ENCODE results near the gene ZNF775.

ZNF775 gene

DNA sequence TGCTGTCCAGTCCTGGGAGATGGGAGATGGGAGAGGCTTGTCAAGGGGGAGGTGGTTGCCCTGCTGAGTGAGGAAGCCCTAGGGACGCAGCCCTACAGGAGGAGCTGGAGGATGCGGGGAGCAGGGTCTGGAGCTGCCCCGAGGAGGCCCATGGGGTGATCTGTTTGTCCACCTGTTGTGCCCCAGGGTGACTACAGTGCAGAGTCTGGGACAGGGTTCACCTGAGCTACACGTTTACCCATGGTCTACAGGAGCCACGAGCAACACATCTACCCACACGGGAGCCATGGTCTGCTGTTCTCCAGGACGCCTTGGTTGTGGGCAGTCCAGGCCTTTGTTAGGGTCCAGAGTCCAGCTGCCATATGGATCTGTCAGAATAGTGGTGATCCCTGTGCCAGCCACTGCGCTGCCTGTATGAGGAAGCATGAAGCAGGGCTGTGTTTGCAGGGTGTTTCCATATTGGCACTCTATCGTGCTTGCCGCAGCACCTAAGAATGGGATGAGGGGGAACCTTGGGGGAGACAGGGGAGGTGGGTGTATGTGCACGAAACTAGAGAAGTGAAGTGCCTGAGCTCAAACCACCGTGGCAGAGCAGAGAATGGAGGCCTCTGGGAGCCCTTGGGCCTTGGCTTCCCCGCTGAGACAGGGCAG, 23.7 kb downstream of the ZNF775 start:
- DNase-seq: no peak

DNA sequence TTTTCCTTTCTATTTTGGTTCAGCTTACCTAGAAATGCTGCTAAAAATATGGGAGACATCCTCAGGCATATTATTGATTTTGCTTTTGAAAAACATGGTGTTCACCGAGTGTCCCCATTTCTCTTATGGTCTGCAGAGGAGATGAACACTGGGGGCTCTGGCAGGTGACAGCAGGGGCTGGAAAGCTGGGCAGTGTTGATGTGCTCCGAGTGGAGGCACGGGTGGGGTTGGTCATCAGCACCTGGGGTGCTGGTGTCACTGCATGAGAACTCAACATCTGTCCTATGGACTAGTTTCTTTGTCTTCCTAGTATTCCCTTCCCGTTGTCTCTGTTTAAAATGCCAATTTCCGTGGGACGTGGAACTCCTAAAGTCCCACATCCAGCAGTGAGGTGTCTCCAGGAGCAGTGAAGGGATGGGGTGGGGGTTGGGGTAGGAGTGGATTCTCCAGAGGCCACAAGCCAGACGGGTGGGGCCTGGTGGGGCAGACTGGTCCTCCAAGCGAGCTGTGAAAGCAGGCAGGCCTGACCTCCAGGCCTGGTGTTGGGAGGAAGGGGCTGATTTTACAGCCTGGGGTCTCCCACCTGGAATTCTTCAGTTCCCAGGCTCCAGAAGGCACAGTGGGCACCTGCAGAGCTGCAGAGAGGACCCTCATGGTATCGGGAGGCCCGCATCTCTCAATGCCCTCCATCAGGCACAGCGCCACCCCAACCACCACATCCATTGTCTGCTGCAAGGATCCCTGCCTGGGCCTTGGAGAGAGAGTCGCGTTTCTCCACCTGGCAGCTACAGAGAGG, 24.4 kb downstream of the ZNF775 start:
- no peak for DNase-seq

DNA sequence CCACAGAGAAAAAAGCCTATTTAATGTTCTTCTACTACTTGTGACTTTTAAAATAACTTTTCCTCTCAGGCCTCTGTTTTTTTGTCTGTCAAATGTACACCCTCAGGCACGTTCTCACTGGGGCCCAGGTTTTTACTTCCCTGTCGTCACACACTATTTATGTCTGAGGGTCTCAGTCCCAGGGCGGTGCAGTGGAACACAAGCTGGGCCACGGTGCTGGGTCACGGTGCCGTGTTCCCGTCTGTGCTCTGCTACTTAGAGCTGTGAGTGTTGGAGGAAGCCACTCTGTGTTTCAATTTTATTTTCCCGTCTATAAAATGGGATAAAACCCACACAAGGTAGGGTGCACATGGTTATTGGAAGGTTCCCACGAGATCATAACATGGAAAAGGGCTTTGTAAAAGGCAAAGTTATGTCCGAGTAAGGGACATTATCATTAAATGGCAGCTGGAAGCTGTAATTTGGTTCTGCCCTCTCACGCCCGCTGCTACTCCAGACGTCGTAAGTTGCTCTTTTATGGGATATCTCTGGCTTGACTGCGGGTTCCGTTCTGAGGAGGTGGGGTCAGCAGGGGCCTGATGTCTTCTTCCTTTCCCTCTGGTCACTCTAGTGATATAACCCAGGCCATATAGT, 25.2 kb downstream of the ZNF775 start:
- DNase-seq: no peak

DNA sequence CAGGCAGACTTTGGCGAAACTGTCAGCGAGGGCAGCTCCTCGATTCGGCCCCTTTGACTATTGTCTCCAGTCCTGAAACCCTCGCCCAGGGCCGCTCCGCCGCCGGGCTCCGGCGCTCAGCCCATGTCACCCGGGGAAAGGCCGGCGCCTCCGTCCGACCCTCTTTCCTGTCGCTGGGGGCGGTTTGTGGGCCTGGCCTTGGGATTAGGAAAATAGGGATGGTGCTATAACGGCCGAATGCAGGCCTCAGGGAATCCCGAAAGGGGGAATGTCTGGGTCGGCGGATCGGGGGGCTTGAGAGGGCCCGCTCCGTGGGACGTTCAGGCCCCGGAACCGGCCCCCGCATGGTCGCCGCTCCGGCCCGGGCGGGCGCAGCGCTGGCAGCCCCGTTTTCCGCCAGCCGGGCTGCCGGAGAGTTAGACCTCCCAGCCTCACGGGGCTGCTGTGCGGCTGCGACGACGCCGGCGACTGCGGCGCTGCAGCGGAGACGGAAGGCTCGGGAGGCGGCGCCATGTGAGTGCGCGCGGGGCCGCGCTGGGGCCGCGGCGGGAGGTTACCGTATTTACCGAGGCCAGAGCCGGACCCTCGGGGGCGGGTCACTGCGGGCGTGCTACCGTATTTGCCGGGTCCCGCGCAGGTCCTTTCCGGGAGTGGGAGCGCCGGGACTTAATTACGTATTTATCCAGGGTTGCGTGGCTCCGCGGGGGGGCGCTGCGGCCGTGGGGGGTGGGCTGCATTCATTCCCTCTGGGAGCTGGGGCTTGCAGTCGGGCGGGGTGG, 25.9 kb downstream of the ZNF775 start:
- peak; percentile 55 to 68 for DNase-seq

DNA sequence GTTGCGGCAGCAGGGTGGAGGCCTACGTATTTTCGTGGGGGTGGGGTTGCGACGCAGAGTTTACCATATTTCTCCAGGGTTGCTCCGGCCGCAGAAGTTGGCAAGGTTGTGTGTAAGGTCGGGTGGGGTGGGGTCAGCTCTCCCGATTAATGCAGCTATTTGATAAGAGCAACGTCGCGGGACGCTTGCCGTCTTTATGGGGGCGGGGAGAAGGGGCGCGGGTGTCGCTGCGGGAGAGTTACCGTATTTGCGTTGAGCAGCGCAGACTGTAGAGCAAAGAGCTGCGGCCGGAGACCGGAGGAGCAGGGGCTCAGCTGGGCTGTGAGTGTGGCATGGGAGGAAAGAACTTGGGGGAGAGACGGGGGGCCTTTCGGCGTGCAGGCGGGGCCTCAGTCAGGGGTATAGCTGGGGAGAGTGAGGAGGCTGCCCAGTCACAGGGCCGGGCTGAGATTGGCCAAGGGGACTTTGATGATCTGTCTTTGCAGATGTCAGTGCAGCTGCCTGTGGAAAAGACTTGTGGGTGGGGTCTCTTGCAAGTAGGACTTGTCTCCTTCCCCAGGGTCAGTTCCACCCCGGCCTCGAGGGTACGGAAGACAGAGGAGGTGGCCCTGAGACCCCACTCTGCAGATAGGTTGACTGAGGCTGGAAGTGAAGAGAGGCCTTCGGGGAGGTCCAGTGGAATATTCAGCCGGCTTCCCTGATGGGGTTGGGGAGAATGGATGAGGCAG, 26.6 kb downstream of the ZNF775 start:
- DNase-seq: no peak

DNA sequence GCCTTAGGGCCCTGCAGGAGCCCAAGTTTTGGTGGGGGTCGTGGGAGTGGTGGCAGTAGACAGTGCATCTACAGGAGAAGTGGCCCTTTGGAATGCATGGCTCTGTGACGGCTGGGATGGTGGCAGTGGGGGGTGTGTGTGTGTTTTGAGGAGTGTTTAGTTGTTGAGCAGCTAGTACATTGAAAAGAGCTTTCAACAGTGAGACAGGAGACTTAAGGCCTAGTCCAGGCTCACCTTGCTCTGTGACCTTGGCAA, 27.1 kb downstream of the ZNF775 start:
- no peak for DNase-seq

DNA sequence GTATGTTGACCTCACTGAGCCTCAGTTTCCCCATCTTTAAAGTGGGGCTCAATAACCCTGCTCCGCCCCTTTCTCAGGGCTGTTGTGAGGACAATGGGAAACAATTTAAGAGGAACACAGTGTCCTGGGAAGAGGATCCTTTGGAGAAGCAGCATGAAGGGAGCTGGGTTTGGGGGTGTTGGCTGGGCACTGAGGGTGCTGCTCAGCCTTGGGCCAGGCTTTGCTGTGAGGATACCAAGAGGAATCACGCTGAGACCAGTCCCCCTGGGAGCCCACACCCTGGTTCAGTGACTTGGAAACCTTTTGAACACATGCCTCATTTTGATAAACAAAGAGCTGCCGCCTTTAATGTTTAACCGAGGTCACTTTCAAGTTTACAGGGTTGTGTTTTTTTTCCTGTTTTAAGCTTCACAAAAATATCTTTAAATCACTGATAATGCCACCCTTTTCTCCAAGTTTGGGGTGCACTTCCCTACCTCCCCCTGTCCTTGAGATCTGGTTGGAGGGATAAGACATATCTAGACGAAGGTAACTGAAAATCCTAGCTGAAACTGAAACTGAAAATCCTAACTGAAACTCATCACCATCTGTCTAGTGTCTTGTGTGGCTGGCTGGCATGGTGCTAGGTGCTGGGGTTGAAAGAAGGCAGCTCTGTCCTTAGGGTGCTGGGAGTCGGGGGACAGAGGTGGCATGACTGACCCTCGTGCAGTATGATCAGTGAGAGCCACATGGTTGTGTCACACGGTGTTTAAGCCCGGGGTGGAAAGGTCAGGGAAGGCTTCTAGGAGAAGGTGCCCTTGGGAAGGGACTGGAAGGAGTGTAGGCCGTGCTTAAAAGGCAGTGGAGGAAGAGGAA, 27.7 kb downstream of the ZNF775 start:
- DNase-seq: no peak

DNA sequence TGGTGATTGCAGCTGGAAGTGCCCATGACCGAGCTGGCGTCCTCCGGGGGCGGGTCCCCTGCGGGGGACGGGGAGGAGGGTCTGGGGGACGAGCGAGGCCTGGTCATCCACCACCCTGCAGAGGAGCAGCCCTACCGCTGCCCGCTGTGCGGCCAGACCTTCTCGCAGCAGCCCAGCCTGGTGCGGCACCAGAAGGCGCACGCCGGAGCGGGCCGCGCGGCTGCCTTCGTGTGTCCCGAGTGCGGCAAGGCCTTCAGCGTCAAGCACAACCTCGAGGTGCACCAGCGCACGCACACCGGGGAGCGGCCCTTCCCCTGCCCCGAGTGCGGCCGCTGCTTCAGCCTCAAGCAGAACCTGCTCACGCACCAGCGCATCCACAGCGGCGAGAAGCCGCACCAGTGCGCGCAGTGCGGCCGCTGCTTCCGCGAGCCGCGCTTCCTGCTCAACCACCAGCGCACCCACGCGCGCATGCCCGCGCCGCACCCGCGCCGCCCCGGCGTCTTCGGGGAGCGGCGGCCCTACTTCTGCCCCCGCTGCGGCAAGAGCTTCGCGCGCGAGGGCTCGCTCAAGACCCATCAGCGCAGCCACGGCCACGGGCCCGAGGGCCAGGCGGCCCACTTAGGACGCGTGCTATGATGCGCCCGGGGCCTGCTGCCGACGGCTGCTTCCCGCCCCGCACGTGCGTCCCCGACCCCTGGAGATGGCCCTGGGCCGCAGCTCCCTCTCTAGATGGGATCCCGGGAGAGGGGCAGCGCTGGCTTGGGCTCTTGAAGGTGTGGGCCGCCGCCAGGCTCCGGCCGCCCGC, 28.7 kb downstream of the ZNF775 start:
- no peak for DNase-seq

DNA sequence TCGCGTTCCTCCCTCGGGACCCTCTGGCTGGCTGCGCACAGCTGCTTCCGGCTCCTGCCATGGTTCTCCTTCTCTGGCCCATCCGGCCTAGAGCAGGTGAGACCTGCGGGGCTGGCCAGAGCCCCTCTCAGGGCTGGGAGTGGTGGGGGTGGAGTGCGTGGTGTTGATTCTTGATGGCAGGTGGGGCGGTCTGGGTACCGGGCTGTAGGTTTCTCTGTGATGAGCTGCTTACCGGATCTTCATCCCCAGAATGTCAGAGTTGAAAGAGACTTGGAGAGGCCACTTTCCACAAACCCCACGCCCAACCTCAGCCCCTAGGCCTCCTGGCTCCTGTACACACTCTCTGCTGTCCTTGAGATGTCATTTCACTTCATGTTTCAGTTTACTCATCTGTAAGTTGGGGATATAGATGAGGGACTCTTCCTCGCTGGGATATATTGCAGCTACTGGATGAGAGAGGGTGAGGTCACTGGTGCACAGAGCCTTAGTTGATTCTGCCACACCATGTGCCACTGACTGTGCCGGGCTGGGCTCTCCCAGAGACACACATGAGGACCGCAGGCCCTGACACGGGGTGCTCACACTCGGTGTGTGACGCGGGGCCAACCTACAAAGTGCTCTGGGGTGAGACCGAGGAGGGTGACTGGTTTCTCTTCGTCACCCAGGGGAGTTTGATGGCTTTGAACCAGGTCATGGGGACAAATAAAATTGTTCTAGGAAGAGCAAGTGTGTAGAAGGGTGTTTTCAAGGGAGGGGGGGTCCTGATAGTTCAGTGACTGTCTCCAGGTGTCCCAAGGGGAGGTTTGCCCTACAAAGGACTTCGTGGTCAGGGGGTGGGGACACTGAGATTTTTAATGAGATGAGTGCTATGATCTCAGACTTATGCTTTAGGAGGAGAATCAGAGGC, 29.5 kb downstream of the ZNF775 start:
- no peak for DNase-seq

DNA sequence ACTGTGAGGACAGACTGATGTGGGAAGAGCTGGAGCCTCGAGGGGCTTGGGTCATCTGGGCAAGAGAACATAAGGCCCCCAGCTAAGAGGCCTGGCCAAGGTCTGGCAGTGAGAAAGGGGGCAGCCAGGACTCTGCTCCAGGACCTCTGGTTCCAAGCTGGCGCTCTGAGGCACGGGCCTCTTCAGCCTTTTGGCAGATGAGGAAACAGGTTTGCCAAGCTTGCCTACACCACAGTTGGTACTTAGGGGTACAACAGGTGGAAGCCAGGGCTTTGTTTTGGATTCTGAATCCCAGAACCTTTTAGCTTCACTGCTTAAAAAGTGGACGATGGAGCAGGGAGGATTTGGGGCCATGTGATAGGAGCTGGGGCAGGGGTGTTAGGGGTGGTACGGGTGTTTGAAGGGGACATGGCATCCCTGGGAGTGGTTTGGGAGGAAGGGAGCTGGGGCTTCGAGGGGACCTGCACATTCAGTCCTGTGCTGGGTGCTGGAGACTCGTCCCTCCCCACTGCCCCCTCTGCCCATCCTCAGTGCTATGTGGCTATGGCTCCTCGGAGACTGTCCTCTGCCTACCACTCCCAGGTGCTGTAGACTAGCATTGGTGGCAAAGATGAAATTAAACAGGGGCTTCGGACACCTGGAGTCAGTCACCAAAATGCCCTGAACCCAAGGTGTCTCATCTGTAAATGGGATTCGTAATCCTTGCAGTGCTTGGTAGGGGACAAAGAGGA, 30.3 kb downstream of the ZNF775 start:
- DNase-seq: no peak

DNA sequence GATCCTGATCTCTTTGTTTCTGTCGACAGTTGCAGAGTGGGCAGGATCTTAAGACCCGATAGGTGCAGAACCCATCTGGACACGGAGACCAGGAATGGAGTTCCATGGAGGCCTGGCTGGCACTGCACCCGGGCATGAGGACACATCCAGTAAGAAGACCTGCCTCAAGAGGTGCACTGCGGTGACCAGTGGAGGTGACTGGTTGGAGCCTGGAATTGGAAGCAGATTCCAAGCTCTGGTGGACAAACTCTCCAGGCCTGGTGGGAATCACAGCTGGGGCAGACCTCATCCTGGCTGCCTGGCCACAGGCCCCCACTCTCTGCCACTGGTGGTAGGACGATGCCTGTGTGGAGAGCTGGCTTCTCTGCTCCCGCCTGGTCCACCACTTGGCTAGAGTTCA, 31.0 kb downstream of the ZNF775 start:
- DNase-seq: no peak

DNA sequence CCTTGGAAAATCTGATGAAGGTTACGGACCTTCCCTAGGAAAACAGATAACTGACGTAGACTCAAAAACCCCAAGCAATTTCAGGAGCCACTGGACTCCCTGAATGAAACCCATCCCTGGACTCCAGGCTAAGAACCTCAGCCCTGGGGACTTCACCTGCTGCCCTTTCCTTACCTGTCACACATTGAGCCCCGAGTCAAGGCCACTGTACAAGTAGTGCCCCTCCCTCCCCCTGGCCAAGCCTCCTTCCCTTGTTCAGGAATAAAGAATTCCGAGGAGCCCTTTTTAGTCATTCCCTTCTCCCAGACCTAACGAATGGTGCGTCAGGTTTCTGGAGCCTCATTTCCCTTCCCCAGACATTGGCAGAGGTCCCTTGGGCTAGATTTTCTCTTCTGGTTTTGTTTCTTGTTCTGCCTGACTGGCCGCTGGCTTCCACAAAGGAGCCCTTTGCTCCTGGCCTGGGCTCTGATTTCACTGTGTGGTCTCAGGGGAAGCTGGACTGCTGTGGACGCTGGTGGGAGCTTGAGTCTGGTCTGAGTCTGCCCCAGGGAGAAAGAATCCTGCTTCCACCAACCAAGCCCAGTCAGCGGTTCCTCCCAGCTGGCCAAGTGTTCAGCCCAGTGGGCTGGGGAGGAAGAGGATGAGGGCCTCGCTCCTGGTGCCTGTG, 31.7 kb downstream of the ZNF775 start:
- no peak for DNase-seq

DNA sequence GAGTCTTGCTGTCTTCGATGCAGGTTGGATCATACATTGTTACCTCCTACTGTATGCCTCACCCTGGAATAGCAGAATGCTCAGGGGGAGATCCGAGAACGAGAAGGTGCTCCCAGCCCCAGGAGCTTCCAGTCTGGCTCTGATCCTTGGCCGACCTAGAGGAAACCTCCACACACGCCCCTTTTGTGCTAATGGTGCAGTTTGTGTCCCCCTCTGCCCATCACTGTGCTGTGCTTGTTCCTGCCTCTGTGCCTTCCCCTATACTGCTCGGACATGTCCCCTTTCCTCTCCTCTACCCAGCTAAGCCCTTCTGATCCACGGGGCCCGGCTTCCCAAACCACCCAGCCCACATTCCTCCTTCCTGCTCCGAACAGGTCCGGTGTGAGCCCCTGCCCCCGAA, 32.5 kb downstream of the ZNF775 start:
- DNase-seq: no peak

DNA sequence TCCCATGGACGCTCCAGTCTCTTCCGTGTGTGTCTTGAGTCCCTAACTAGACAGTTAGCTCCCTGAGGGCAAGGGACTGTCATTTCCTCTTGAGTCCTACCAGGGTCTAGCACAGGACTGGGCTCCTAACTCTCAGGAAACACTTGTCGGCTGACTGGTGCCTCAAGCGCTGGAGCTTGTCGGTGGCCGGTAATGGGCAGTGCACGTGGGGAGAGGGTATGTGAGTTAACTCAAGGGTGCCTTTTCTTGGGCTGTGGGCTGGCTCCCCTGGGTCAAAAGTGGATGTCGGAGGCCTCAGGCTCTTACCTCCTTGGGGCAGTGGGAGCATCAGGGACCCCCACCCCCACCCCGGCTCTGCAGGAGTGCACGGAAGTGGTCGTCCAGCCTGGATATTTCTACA, 32.9 kb downstream of the ZNF775 start:
- no peak for DNase-seq

DNA sequence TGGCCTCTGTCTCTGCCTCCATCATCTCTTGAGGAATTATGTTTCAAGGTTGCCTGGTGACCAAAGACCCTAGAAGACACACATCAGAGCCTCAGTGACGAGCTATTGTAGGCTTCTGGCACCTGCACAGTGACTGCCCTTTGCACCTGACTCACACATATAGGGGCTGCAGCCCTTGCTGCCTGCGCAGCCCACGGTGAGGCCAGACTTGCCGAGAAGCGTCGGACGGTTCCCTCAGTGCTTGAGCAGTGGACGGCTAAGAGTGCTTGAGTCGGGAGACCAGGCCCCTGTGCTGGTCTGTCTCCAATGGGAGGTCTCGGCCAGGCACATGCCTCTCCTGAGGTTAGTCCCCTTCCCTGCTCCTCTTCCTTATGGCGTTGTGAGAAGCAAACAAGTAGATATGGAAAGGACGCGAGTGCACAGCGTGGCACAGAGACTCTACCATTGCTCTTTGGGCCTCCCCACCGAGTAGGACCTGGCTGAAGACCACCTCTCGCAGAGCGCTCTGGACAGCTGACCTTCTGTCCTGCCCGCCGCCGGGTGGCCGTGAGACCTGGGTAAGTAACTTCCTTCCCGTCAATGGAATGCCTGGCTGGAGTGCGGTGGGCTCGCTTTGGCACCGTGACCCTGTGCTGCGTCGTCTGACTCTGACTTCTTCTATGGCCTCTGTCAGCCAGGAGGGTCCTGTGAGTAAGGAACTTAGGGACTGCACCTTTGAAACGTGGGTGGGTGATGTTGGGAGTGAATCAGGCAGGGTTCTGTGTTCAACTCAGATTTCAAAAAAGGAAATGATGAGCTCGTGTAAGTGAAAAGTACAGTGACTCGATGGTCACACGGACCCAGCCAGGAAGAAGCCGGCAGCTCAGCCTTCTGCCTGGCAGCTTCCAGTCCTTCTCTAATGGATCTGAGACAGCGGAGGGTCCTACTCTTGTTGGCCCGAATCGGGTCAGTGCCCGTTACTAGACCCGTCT, 33.7 kb downstream of the ZNF775 start:
- DNase-seq: no peak

DNA sequence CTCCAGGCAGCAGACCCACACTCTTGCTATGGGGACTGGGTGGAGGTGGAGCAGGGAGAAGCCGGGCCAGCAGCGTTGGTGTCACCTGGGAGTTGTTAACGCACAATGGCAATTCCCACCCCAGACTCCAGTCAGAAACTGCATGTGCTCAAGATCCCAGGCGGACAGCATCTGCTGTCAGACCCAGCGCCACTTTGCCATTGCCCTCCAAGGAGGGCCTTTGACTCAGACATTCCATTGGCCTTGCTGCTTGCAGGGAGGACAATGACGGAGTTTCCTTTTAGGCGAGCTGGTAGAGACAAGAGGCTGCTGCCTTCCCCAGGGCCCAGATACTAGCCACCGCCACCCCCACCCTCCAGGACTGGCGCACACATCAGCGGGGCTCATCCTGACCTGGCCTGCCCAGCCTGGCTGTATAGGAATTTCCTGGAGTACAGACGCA, 34.5 kb downstream of the ZNF775 start:
- DNase-seq: no peak
